GM18508 (cell line): Measurements from ENCODE around the gene EFHD2.
"Not testable (repeated sequence)": the region's sequence is repeated elsewhere in the genome, so short reads cannot be mapped to it uniquely, and the experiment has no call there.

Experiments used
- ATAC-seq: cut with Tn5 transposase; IDR thresholded peaks from one replicate; pipeline ENCODE4 v1.9.1; 2021; ENCODE audit warnings: moderate number of reproducible peaks; ENCODE audit not compliant: insufficient read depth, unreplicated experiment

EFHD2 gene

GRCh38 chr1:15409388-15410222, at the start of gene EFHD2:
TSS of gene EFHD2 (plus strand) at chr1:15409888. CDS start at chr1:15409972, 84 bp downstream.
- no peak for ATAC-seq

DNA sequence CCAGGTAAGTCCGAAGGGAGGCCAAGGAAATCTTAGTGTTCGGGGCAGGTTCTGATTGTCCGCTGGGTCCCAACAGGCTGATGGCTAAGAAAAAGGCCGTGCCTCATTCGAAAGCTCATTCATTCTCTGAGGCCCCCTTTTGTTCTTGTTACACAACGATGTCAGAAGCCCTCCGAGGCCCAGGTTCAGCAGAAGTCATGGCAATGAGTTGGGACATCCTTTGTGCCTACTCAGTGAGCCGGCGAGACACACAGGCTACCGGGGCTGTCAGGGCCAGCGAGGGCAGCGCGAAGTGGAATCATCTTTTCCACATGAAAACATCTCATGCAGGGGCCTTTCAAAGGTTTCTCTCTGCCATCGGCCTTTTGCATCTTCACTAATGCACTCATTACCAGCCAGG, 49.0 kb upstream of the EFHD2 start:
- no peak for ATAC-seq

DNA sequence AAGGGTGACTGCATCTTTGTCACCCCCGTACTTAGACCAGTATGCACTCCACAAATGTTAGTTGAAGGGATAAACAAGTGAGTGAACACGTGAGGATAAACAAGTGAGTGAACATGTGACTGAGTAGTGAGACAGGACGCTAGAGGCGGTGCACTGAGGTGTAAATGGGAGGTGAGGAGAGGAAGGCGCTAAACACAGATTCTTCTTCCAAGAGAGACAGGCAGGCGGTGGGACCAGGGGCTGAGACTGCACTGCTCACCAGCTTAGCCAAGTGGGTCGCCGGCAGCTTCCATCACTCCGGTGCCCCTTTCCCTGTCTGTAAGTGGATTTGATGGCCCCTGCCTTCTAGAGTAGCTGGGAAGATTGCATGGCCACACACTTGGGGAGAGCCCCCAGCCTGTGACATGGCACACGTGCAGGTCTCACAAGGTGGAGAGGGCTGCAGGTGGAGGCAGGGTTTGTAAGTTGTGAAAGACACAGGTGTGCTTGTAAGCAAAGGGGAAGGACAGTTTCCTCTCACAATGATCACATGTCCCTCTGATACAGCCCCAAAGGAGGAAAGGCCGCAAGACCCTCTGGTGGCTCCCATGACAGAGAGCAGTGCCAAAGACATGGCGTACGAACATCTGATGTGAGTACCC, 47.5 kb upstream of the EFHD2 start:
- ATAC-seq = no peak

- no peak for ATAC-seq
These were observed 47.0 kb upstream of the EFHD2 start for GRCh38 chr1:15362737-15363128.

DNA sequence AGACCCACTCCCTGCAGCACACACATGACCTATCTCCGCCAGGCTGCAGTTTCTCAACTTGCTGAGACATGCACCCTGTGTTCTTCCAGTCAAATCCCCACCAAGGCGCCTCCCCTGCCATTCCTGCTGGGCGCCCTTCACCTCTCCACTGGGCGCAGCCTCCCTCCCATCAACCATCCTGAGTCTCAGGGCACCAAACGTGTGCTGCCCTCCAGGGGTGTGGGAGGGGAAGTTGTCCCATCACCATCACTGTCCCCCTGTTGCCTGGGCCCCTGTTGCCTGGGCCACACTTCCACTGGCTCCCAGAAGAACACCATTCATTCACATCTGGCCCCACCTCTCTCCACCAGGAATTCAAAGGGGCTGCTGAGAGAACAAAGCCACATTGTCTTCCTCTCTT, 44.9 kb upstream of the EFHD2 start:
- ATAC-seq = no peak

DNA sequence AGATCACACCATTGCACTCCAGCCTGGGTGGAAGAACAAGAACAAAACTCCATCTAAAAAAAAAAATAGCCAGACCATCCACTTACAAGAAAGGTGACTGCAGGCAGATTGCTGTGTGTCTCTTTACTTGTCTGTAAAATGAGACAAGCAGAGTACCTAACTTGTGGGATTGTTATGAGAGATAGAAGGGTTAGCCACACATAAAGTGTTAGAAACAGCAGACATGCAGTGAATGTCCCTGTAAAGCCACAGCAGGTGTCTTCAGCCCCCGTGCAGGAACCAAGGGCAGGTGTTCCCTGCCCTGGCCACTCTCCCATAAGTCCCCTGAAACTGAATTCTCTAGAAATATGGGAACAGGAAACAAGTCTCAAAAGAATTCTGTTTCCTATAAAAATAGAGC, 40.8 kb upstream of the EFHD2 start:
- ATAC-seq = no peak

- no peak for ATAC-seq
These were observed 39.4 kb upstream of the EFHD2 start for GRCh38 chr1:15370268-15370667.

GRCh38 chr1:15370781-15371520, 38.7 kb upstream of the EFHD2 start:
- no peak for ATAC-seq

GRCh38 chr1:15371610-15372545, 37.8 kb upstream of the EFHD2 start:
- no peak for ATAC-seq

DNA sequence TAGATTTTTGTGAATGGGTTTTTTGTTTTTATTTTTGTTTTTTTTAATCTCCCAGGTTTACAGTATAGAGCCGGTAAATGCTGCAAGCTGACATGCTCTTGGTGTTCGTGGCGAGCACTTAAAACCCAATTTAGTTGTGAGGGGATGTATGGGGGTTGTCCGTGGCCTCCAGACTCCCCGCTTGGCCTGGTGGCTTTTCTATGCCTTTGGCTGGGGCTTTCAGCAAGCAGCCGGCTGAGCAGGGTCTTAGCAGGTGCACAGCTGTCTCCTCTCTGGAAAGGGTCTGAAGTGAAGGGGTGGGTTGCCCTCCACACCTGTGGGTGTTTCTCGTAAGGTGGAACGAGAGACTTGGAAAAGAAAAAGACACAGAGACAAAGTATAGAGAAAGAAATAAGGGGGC, 31.0 kb upstream of the EFHD2 start:
- no peak for ATAC-seq

DNA sequence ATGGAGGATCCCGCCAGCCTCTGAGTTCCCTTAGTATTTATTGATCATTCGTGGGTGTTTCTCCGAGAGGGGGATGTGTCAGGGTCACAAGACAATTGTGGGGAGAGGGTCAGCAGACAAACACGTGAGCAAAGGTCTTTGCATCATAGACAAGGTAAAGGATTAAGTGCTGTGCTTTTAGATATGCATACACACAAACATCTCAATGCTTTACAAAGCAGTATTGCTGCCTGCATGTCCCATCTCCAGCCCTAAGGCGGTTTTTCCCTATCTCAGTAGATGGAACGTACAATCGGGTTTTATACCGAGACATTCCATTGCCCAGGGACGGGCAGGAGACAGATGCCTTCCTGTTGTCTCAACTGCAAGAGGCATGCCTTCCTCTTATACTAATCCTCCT, 30.5 kb upstream of the EFHD2 start:
- ATAC-seq = not testable (repeated sequence)

DNA sequence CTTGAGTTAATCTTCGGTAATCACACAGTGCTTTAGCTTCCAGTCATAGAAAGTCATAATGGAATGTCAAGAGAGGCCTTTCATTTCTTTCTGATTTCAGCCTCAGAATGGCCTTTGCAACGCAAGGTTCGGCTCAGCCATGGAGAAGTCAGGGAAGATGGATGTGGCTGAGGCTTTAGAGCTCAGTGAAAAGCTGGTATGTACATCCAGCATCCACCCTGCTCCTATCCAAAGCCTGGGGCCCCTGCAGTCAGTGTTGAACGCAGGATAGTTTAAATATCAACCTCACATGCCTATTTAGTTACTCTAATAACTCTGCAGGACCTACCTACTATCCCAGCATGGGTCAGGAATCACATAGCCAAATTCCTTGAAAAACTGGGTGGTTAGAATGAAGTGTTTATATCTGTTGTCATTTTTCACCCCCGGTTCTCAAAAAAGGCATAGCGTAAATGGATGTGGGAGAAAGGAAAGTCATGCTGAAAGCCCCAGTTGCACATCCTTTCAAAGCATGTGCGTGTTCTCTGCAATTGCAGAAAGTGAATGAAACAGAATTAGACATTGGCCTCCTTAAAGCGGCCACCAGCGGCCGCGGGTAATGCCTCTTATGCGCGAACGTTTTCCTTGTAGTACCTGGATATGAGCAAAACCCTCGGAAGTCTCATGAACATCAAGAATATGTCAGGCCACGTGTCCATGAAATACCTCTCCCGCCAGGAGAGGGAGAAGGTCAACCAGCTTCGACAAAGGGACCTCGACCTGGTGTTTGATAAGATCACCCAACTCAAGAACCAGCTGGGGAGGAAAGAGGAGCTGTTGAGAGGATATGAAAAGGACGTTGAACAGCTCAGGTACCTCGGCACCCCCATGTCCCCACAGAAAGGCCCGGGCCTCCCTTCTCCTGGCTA, 28.8 kb upstream of the EFHD2 start:
- no peak for ATAC-seq

DNA sequence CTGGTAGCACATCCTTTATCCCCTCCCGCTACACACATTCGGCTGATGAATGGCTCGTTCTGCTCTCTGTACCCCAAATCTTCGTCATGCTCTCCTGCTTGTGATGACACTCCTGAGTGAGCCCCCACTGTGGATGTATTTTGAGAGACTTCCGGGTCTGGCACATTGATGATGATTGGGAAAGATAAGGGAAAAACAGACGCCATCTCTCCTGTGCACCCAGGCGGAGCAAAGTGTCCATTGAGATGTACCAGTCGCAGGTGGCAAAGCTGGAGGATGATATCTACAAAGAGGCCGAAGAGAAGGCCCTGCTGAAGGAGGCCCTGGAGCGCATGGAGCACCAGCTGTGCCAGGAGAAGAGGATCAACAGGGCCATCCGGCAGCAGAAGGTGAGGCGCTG, 27.9 kb upstream of the EFHD2 start:
- no peak for ATAC-seq

- ATAC-seq = no peak
These were observed 26.8 kb upstream of the EFHD2 start for GRCh38 chr1:15382601-15383518.

- no peak for ATAC-seq
These were observed 25.9 kb upstream of the EFHD2 start for GRCh38 chr1:15383810-15384209.

- no peak for ATAC-seq
These were observed 25.3 kb upstream of the EFHD2 start for GRCh38 chr1:15384301-15384901.

DNA sequence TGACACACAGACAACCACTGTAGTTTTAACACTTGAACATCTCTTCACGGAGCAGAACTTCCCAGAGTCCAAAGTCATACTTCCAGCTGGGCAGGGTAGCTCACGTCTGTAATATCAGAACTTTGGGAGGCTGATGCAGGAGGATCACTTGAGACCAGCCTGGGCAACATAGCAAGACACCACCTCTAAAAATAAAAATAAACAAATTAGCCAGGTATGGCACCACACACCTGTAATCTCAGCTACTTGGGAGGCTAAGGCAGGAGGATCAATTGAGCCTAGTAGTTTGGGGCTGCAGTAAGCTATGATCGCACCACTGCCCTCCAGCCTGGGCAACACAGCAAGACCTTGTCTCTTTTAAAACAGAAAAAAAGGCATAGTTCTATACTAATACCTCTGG, 24.3 kb upstream of the EFHD2 start:
- ATAC-seq = no peak
